Stimulated activated CD8-positive, alpha-beta memory T cell treated with anti-CD3 and anti-CD28 coated beads, Interleukin-7, amount 100 ng/mL, for 4 hours (primary cell): ENCODE results near the gene CDH13.

Experiments used
- DNase-seq, 2 donors: peaks; one replicate each; pipeline ENCODE4 v3.0.0-alpha.2; 2020; ENCODE audit warnings: low read depth in 2 of 2

Gene CDH13

DNA sequence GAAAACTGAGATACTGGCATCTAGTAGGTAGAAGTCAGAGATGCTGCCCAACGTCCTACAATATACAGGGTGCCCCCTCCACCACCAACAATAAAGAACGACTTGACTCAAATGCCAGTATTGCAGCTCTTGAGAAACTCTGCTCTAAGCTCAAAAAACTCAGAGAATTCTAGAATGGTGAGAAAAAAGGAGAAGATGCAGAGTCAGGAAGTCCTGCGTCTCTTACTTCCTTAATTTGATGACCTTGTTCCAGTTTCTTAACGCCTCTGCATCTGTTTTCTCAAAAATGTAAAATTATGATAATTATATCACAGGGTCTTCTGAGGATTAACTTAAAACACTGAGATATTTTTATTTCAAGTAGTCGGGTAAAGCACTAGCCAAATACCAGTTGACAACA is 1179.3 kb downstream of the CDH13 start:
- no peak for DNase-seq

DNA sequence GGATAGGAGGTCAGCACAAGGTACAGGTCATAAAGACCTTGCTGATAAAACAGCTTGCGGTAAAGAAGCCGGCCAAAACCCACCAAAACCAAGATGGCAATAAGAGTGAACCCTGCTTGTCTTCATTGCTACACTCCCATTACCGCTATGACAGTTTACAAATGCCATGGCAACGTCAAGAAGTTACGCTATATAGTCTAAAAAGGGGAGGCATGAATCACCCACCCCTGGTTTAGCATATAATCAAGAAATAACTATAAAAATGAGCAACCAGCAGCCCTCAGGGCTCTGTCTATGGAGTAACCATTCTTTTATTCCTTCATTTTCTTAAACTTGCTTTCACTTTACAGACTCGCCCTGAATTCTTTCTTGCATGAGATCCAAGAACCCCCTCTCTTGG is 1180.0 kb downstream of the CDH13 start:
- no peak for DNase-seq

DNA sequence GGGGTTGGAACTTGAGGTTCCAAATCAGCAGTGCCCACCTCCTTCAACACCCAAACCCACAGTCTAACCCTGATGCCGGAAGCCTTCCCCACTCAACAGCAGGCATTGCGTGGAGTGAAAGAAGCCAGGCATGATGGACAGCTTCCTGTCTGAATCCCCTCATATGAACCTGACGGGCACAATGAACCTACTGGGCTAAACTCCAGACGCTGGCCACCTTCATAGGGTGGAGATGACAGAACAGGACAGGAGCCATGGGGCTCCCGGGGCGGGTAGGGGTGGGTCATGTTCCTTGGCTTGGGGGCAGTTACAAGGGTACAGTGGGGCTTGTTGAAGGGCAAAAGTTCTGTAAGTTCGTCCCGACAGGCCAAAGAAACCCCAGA is 1180.5 kb downstream of the CDH13 start:
- DNase-seq, result no peak

DNA sequence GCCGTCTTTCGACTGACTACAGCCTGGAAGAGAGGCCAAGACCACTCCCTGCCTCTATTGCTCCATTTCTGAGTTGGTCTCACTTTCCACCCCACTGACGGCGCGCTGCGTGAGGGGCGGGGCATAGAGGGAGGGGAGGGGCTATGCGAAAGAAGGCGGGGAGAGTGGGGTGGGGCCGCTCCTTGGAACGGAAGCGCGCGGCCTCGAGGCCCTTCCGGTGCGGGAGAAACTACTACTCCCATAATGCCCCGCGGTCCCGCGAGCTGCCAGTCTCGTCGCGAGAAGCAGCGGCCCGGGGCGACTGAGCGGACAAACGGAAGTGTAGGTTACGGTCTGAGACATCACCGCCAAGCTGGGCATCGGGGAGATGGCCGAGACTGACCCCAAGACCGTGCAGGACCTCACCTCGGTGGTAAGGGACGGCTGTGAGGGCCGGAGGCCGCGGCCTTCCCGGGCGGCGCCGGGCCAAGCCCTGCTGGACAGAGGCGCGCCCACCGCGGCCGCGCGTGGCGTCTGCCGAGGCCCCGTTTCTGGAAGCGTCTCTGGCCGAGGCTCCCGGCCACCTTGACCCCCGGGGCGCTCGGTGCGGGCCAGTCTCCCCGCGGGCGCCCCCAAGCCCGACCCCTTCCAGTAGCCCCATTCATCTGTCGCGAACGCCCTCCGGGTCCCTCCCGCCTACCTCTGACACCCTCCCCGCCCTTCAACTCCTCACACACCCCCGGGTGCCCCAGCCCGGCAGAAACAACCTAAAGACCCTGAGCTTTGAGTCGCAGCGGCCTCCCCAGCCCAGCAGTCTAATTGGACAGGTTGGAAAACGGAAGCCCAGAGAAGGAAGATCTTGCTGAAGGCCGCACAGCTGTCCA is 1181.2 kb downstream of the CDH13 start, which contains the start of gene HSBP1:
HSBP1 (plus strand) TSS at position 269 of the 863 bp plus-strand sequence; CDS start at position 368, 99 bp downstream.
- peak; percentile 86 to 87 for DNase-seq

DNA sequence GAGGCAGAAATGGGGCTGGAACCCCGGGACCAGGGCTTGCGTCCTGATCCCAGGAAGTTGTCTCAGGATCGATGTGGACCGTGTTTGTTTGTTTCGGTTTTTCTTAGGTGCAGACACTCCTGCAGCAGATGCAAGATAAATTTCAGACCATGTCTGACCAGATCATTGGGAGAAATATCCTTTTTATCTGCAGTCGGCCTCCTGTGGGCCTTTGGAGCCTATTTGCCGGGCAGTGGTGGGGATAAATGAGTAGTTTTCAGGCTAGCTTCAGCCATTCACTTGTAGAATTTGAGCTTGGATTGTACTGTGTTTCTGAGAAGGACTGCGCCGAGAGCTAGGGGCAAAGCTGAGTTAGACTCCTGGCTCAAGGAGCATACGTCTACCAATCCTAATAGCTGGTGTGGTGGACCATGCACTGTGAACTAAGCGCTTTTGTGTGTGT is 1181.8 kb downstream of the CDH13 start:
- no peak for DNase-seq

DNA sequence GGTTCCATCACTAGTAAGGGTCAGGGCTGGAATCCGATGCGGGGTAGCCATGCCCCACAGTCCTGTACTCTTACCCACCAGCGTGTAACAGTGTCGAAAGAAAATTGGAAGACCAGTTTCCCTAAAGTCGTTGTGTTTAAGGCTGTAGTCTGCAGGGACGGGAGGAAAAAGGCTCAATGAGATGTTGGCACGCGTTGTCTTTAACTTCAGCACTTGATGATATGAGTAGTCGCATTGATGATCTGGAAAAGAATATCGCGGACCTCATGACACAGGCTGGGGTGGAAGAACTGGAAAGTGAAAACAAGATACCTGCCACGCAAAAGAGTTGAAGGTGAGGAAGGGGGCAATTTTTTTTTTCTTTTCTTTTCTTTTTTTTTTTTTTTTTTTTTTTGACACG is 1182.3 kb downstream of the CDH13 start:
- DNase-seq, result no peak

DNA sequence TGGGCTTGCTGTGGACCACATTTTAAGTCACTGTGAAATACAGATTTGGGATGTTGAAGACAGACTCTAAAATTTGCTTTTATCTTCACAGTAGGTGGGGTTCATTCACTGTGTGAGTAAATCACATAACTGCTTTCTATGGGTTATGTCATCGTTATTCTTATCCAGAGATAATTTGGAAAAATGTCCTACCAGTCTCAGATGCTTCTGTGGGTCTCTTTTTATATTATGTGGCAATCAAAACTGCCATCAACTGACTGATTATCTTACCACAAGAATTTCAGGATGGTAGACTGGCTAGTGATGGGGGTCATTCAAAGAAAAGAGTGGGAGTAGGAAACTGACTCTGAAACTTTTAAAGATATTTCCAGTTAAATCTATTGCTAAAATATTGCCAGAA is 1184.1 kb downstream of the CDH13 start:
- DNase-seq, result no peak

DNA sequence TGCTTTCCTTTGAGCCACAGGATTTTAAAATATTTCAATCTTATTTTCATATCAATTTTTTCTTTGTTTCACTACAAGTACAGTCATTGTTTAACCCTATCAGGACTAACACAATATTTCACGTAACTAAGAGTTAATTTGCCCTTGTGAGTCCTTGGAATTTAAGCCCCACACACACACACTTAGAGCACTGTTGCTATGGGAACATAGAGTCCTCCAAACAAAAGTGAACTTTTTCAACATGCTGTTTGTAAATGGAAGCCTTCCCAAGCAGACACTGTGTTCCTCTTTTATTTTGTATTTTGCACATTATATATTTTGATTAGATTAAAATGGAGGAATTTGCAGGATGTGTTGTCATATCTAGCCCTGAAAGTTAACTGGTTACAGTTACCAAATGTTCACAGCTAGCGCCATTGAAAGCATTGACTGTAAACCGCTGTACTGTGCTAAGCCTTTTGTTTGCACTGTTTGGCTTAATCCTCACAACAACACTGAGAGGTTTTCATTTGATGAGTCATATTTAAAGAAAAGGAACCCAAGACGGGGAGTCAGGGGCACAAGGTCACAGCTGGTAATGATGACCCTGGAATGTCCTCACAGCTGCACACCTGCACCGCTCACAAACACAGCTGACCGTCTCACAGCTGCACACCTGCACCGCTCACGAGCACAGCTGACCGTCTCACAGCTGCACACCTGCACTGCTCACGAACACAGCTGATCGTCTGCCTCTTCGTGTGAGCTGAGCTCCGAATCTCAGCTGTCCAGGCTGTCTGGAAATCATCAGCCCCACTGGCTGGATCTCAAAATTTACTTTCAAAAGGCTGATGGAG is 1187.3 kb downstream of the CDH13 start:
- no peak for DNase-seq

DNA sequence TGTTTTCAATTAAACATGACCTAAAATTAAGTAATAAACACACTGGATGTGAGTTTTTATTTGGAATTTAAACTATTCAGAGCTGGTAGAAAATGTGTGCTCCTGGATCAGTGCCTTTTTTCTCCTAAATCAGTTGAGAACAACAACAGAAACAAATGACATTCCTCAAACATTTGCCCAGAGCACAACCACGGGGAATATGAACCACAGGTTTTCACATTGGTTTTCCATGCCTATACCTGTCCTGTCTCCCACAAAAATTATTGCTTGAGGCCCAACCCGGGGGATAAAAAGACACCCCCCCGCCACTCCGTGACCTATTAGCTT is 1187.9 kb downstream of the CDH13 start:
- no peak for DNase-seq

DNA sequence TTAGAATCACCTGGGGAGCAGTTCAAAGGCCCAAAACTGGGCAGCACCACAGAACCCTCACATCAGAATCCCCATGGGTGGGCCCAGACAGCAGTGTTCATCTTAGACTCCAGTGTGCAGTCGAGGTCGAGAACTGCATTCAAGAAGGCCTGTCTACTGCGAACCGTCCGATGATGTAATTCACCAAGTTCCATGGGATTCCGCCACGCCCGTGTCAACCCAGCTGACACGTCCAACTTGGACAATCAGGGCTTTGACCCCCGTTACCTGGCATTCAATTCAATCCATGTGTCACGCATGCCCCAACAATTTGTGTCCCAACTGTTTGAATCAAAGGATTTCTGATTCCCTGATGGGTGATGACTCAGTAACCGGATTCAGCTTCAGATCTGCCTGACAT is 1190.3 kb downstream of the CDH13 start:
- DNase-seq, result no peak

DNA sequence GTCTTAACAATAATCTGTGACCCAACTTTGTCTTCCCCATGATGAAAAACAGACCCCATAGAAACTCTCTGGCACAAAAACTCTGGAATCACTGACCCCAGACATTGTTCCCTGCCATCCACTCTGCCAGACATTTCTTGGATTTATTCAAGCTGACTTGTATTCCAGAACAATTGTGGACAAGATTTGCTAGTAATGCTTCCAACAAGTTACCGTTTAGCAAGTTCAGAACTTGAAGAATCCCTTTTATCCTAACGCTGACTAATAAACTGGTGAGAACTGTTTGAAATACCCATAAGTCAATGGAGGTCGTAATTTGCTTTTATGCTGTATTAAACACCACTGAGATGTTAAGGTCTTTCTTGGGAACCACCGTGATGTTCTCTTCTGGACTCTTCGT is 1191.5 kb downstream of the CDH13 start:
- no peak for DNase-seq

DNA sequence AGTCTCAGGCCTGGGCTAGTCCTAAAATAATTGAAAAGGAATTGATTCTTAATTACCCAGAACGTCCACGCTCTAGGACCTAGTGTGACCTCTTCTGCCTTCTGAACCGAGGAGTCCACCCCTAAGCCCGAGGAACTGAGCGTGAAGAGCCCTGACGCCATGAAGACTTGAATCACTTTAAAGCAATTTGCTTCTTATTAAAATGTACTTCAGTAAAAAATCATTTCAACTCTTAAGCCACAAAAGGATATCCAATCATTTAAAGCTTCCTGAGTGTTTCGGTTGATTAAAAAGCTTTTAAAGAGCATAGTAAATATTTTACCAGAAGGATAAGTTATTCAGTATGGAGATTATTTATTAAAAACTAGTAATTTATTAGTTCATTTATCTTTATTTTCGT is 1192.6 kb downstream of the CDH13 start:
- no peak for DNase-seq

DNA sequence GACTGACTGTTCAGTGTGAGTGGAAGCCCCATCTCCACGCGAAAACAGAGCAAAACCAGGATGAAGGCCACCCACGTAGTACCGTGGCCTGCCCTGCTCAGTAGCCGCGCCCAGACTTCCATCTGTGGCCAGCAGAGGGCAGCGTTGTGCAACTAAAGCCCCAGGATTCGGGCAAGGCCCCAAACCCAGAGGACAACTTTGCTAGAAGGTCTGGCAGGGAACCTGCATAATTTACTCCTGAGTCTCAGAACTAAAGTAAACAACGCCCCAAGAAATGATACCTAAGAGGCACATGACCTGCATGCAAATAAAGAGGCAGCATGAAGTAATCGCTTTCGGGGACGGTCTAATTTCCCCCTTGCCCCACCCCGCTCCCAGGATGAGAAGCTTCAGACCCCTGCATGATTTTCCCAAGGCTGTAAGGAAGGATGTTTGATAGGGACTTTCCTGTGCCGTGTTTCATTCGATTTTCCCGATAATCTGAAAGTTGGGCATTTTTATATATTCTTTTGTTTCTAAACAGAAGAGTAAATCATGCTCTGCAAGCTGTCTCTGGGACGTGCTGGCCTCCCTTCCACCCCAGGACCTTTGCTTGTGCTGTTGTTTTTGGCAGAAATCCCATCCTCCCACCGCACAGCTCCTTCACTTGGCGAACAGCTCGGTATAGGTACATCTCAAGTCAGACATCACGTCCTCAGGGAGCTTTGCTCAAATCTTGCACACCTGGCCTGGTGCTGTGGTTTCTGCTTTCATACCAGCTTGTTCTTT is 1199.6 kb downstream of the CDH13 start:
- peak; percentile 57 to 64 for DNase-seq

DNA sequence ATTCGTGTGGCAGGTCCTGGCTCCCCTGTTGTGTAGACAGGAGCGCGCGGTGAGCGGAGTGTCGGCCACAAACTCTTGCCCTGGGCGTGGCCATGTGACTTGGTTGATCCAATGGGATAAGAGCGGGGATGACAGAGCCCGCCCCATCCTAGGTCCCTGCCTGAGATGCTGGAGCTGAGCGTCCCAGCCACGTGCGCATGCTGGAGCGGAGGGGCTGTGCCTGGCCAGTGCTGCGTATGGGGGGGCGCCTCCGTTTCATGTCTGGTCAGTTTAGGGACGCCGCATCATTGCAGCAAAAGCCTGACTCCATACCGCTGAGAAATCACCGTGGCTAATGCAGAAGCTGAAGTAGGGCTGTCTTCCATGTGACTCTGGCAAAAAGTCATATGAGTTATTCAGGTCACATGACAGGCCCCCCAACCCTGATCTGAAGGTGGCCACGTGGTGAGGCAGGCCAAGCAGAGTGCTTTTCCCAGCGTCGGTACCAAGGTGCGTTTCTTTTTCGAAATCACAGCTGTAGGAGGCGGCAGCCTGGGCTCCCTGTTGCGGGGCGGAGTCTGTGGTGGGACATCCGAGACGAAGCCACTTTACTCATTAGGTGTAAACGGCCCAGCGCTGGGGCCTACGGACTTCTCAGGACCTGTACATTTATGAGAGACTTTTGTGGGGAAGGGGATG is 1203.5 kb downstream of the CDH13 start:
- no peak for DNase-seq

DNA sequence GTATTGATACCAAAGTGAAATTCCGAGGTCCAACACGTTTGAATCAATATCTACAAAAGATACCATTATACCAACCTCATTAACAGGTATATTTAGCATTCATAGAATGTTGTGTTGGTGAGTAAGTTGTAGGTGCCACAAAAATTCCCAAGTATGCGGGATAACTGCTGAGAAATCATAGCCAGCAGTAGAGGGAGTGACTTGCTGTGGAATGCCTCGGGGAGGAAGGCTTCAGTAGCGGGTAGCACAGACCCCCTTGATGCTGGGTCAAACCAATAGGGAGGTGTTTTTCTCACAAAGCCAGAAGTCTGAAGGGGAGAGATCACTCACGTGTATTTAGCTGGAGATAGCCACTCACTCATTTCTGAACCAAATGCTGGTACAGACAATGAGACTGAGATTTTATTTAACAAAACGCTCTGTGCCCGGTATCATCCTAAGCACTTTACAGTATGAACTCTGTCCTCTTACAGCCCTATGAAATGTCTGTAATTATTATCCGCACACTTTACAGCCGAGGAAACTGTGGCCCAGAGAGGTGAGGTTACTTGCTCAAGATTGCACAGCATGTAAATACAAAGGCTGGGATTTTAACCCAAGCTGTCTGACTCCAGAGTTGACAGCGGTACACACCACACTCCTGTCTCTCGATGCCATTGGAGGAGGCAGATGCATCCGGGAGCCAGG is 1204.1 kb downstream of the CDH13 start:
- no peak for DNase-seq

DNA sequence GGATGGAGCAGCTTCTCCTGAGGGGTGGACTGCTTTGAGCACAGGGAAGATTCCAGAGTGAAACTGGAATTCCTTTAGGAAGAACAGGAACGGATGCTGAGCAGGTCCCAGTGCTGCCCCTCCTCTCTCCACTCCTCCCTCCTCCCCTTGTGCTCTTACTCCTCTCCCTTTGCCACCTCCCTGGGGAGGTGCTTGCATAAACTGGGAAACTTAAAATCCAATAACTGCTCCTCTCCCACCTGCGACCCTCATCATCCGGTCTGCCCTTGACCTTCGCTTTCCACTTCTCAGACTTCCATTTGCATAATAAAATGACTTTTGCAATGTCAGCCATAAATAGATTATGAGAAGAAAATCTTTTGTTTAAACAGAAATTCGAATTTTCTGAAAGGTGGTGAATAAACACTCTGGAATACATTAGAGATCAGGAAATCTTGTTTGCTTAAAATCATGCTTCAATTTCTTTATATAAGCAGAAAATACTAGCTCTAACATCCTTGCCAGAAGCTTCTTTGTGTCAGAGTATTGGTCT is 1204.8 kb downstream of the CDH13 start:
- DNase-seq, result no peak

DNA sequence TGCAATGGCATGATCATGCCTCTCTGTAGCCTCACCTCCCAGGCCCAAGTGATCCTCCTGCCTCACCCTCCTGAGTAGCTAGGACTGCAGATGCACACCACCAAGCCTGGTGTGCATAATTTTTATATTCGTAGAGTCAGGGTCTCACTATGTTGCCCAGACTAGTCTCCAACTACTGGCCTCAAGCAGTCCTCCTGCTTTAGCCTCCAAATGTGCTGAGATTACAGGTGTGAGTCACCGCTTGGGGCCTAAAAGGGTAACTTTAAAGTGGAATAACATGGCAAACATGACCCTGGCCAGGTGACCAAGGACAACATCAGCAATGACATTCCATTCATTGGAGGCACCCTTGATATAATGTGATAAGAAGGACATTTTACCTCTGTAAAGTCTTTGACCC is 1207.2 kb downstream of the CDH13 start:
- DNase-seq, result no peak

DNA sequence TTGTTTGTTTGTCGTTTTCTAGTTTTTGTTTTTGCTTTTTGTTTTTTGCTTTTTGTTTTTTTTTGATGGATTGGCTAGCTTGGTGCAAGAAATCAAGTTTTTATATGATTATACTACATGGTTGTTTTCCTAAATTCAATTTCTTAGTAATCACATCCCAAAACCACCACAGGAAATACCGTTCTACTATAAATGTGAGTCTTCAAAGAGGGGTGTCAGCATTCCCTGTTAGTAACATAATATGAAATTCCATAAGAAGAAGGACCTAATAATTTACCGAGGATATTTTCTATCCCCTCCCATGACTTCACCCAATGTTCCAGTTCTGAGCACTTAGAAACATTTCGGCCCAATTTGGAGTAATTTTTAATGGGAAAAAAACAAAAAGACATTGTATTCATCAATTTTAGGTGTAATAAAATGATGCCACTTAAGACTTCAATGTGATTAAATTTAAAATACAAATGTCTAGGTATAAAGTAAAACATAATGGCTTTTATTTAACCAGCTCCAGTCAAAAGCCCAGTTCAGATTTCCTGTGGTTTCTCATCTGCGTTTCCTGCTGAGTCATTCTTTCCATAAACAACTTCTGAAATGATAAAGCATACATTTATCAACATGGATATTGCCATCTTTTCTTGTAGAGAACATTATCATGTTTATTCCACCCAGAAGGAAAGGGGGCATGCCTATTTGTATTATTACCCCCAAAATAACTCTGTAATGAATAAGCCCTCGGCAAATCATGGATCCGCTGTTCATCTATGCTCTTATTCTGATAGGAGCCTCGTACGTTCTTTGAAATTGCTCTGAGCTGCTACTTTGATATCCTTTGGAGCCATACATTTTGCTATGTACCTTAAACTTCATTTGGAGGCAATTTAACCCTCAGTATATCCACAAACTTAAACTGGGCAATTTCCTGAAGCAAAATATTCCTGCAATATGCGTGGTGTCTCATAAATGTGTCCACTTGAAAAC is 1209.1 kb downstream of the CDH13 start:
- DNase-seq, result no peak

DNA sequence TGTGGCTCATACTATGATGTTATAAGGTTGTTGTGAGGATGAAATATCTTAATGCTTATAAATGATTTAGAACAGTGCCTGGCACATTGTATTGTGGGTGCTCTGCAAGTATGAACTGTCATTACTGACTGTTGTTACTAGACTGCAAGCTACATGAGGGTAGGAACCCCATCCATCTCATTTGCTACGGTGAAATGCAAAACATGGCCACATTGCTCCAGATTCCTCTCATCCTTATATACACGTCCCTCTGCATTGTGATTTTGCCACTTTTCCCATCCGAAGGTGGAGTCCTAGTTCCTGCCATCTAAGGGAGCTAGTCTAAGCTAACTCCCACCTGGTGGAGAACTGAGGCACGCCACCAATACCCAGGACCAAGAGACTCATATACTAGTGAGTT is 1210.8 kb downstream of the CDH13 start:
- no peak for DNase-seq

DNA sequence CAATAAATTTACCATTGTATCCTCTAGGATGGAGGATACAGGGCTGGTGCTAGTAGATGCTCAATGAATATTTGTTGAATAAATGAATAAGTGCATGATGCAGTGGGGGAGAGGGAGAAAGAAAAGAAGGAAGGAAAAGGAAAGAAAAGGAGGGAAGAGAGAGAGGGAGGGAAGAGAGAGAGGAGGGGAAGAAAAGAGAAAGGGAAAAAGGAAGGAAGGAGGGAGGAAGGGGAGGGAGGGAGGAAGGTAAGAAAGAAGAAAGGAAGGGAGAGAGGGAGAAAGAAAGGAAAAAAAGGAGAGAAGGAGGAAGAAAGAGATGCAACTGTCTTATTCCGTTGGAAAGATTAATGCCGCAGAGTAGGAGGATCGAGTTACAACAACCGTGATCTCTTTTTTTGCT is 1211.4 kb downstream of the CDH13 start:
- DNase-seq, result no peak
